ENCODE data around the gene MYO19.

The MYO19 gene, protein sequence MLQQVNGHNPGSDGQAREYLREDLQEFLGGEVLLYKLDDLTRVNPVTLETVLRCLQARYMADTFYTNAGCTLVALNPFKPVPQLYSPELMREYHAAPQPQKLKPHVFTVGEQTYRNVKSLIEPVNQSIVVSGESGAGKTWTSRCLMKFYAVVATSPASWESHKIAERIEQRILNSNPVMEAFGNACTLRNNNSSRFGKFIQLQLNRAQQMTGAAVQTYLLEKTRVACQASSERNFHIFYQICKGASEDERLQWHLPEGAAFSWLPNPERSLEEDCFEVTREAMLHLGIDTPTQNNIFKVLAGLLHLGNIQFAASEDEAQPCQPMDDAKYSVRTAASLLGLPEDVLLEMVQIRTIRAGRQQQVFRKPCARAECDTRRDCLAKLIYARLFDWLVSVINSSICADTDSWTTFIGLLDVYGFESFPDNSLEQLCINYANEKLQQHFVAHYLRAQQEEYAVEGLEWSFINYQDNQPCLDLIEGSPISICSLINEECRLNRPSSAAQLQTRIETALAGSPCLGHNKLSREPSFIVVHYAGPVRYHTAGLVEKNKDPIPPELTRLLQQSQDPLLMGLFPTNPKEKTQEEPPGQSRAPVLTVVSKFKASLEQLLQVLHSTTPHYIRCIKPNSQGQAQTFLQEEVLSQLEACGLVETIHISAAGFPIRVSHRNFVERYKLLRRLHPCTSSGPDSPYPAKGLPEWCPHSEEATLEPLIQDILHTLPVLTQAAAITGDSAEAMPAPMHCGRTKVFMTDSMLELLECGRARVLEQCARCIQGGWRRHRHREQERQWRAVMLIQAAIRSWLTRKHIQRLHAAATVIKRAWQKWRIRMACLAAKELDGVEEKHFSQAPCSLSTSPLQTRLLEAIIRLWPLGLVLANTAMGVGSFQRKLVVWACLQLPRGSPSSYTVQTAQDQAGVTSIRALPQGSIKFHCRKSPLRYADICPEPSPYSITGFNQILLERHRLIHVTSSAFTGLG

DNA sequence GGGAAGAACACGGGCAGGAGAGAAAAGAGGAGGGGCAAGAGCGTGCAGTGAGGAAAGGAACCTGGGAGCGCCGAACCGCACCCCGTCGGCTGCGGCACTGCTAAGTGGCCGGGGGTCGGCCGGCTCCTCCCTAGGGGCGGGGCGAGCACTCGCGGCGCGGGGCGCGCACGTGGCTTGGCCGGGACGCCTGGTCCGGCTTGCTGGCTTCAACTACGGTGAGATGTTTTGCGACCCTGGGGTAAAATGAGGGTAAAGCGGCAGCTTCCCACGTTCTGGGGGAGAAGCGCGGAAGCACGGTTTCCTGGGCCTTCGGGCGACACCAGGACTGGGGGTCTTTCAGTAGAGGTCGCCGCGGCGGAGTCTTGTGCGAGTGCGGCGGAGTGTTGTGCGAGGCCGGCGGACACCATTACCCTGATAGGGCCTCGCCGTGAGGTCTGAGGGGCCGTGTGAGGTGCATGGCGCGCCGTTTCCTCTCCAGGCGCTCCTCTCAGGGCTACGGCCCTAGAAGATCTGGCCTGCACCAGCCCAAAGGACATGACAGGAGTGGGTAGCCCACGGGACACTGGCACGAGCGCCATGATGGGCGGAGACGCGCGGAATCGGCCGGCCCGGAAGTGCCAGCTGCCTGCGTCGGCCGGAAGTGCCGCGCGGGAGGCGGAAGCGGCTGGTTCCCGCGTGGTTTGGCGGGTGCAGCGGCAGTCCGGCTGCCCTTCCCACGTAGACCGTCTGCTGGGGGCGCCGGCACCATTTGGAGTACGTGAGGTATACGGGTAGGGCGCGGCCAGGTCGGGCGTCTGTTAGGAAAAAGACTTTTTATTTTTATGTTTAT lies at the start of gene MYO19, which contains the start of gene PIGW:
Gene MYO19, minus strand, starts transcription at position 29 of the 829 bp plus-strand sequence. CDS start 2,330 bp downstream, outside the sequence.
Gene PIGW, plus strand, starts transcription at position 148 of the 829 bp plus-strand sequence. CDS start 2,115 bp downstream, outside the sequence.
- DNase-seq (ENCODE audit: low read depth in 3 of 3), result peak; percentile 77 to 81 (median 78)

DNA sequence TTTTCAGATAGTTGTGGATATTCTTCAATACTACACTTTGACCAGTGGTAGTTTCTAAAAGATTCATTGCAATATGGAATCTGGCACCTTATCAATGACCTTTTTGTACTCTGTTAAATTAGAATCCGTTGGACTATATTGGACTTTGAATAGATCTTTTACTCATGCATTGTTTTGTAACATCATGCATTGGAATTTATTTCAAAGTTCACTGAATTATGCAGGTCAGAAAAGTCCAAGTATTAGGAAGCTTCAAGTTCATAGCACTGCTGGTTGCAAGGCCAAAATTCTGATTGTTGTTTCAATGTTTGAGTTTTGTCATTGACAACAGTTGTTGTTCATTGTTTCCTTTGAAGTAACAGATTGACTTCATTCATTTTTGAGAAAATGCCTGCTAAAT lies 49.1 kb upstream of the MYO19 start:
- no peak for DNase-seq (ENCODE audit: low read depth in 3 of 3)

GRCh38 chr17:36578671-36579070 lies 44.0 kb upstream of the MYO19 start:
- no peak for DNase-seq (ENCODE audit: low read depth in 3 of 3)

DNA sequence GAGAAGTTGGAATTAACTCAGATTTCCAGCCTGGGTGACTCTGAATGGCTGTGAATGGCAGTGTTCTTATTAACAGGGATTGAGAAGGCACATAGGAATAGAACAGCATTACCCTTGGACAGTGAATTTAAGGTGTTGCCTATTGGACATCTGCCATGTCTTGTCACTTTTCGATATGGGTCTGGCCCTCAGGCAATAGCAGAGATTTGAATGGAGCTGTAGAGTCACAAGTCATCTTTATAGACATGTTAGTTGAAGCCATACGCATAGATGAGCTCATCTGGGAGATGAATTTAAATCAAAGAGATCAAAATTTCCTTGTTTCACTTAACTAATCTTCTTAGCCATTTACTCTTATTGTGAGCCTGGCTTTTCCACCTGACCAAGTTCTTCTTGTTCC lies 42.1 kb upstream of the MYO19 start:
- DNase-seq (ENCODE audit: low read depth in 3 of 3), result no peak

DNA sequence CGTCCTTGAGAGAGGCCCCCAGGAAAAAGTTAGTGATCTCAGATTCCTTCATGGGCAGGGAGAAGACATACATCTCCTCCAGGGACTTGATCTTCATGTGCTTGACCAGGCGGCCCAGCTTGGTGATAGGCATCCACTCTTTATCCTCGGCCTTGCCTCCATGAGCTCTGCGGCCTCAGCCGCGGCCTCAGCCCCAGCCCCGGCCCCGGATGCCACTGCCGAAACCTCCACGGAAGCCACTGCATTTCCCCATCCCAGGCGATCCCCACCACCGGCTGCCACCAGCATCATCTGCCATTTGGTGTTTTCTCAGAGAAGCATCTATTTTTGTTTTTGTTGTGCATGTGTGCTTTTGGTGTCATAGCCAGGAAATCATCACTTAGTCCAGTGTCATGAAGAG lies 40.4 kb upstream of the MYO19 start:
- DNase-seq (ENCODE audit: low read depth in 3 of 3), result no peak

GRCh38 chr17:36566081-36566480 lies 31.4 kb upstream of the MYO19 start:
- DNase-seq (ENCODE audit: low read depth in 3 of 3), result no peak

- no peak for DNase-seq (ENCODE audit: low read depth in 3 of 3)
These were observed 18.8 kb upstream of the MYO19 start for GRCh38 chr17:36553459-36553858.

- no peak for DNase-seq (ENCODE audit: low read depth in 3 of 3)
These were observed 16.1 kb upstream of the MYO19 start for GRCh38 chr17:36550491-36551417.

DNA sequence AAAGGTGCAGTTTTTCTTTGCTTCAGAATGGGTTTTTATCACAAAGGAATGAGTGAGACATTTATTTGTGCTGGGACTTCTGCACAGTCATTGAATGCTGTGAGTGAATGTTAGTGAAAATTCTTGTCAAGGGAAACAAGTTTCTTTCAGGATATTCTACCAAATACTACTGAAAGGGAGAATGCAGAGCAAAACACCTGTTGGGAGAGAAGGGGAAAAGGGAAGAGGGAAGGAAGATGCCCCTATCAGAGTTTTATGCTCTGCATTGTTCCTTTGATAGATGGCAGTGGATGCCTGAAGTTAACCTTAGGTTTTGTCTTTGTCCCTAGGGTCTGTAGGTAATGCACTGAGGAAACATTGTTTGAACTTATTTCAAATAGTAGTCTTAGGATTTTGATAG lies 13.1 kb upstream of the MYO19 start:
- DNase-seq (ENCODE audit: low read depth in 3 of 3), result no peak

DNA sequence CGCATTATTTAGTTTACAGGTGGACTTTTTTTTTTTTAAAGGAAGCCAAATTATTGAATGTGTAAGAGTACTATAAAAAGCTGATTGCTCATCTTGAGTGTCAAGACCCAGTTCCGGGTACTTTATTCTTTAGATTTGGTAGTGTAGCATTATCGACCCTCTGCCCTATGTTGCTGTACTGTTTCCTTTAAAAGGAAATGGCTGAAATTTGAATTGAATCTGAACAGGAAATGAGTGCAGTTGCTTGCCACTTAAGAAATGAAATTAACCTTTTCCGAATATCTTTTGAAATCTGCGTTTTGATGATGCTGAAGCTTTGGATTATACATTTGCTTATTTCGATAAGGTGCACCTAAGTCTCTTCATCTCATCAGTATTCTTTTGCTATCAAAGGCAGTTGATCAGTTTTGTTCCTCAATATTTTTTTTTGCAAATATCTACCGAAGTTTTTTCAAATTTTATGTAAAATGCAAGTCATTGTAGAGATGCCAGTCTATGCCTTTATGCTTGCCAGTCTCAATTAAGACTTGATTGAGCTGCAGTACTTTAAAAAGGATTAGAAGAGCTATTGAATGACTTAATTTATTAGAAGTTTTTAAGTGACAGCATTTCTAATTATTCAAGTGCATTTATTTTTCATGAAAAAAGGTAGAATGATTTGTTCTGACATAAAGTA lies 11.9 kb upstream of the MYO19 start:
- no peak for DNase-seq (ENCODE audit: low read depth in 3 of 3)

- peak; percentile 91 to 98 (median 92) for DNase-seq (ENCODE audit: low read depth in 3 of 3)
These were observed 11.1 kb upstream of the MYO19 start for GRCh38 chr17:36545465-36546417.

DNA sequence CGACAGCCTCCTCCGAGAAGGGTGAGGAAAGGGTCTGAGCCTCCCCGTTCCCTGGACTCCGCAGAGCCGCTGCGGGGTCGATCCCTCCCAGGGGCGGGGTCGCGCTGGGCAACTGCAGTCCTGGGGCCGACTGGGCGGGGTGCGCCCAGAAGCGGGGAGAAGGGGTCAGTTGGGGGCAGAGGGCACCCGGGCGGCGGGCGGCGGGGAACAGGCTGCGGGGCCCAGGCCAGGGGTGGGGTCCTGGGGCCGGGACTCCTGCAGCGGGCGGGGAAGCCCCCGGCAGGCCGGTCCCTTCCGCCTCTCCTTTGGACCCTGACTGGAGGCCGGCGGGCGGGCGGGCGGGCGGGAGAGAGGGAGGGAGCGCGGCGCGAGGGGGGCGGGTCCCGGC lies 10.4 kb upstream of the MYO19 start:
- no peak for DNase-seq (ENCODE audit: low read depth in 3 of 3)

DNA sequence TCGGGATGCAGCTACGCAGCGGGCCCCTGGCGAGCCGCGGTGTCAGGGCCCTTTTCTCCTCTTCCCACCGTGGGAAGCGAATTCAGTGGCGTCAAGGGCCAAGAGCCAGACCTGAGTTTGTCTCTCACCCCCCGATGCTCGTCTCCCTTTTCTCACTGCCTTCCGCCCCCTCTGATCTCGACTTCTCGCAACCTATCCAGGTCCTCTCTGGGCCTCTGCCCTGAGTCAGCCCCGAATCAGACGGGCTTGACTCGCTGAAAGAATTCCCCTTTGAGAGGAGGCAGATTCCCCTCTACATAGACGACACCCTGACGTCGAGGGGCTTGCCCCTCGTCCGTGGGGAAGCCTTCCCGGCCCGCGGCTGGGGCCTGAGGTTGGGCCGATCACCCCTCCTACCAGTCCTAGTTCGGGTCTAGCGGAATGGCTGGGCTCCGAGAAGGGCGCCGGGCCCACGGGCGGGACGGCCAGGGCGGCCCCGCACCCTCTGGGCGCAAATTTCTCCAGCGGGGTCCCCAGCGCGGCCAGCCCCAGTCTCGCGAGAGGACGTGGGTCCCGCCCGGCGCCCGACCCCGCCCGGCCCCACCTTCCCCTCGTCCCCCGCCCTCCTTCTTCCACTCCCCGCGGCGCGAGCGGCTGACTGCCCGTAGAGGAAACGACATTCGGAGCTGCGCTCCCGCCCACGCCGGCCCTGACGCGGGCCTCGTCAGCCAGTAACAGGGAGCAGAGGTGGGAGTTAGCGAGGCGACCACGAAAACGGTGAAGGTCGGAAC lies 9.8 kb upstream of the MYO19 start, which contains the start of gene GGNBP2:
Gene GGNBP2, plus strand, starts transcription at position 613 of the 770 bp plus-strand sequence. CDS start 806 bp downstream, outside the sequence.
- peak; percentile 85 to 94 (median 93) for DNase-seq (ENCODE audit: low read depth in 3 of 3)

- peak in 1 of 3 donors; percentile 19 for DNase-seq (ENCODE audit: low read depth in 3 of 3)
These were observed 9.3 kb upstream of the MYO19 start for GRCh38 chr17:36544044-36544306.

- DNase-seq (ENCODE audit: low read depth in 3 of 3), result no peak
These were observed 8.1 kb upstream of the MYO19 start for GRCh38 chr17:36542755-36543154.

- DNase-seq (ENCODE audit: low read depth in 3 of 3), result no peak
These were observed 6.0 kb upstream of the MYO19 start for GRCh38 chr17:36540696-36541095.

DNA sequence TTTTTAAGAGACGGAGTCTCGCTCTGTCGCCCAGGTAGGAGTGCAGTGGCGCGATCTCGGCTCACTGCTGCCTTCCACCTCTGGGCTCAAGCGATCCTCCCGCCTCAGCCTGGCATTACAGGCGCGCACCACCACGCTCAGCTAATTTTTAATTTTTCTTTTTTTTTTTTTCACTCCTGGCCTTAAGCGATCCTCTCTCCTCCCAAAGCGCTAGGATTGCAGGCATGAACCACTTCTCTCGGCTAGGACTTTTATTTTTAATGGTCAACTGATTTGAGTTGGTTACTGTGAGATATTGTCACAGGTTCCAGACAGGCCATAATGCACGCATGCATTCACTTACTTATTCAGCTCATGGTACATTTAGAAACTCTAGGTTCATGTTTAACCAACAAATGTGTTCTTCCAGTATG lies 1.0 kb upstream of the MYO19 start:
- DNase-seq (ENCODE audit: low read depth in 3 of 3), result no peak
